WTC11 (cell line): ENCODE measurements around the gene LYPD6. TPM values are rescaled to one million over a fixed set of nuclear protein-coding genes. Genes with fewer than 3 reads are reported as not detected.

Experiments
- ATAC-seq: fragments of 200-7000 bp; cut with Tn5 transposase; 2 replicates; pipeline ENCODE4 v1.10.0; 2021; ENCODE audit warnings: mild to moderate bottlenecking, moderate library complexity
- CTCF ChIA-PET: fragments of 300-600 bp; sonication (Branson Sonifier 250); formaldehyde crosslinking; loops from one replicate; lab custom pipeline; 2021; ENCODE audit warnings: antibody characterized with exemption; lab: Charles Lee
- POLR2A ChIA-PET: fragments of 350-600 bp; sonication (Branson Sonifier 250); formaldehyde crosslinking; loops from one replicate; lab custom pipeline; 2021; ENCODE audit warnings: antibody characterized with exemption; lab: Charles Lee
- DNase-seq: peaks from one replicate; pipeline ENCODE4 v3.0.0; 2021; ENCODE audit warnings: low spot score
- H3K27ac Mint-ChIP-seq: 2 replicates; pipeline ENCODE4 v1.8.0; 2021; ENCODE audit warnings: mixed read lengths
- H3K27me3 Mint-ChIP-seq: 2 replicates; pipeline ENCODE4 v1.8.0; 2021; ENCODE audit warnings: low read depth, mild to moderate bottlenecking, moderate library complexity, mixed read lengths
- H3K36me3 Mint-ChIP-seq: 2 replicates; pipeline ENCODE4 v1.8.0; 2021; ENCODE audit warnings: mixed read lengths
- H3K4me1 Mint-ChIP-seq: 2 replicates; pipeline ENCODE4 v1.8.0; 2022; ENCODE audit warnings: mixed read lengths
- H3K4me3 Mint-ChIP-seq: 2 replicates; pipeline ENCODE4 v1.8.0; 2021; ENCODE audit warnings: mild to moderate bottlenecking, moderate library complexity, mixed read lengths
- H3K9me3 Mint-ChIP-seq: 2 replicates; pipeline ENCODE4 v1.8.0; 2021; ENCODE audit warnings: mixed read lengths
- AFF4 ChIP-seq: sonication (generic); formaldehyde crosslinking; IDR thresholded peaks from 2 replicates; pipeline ENCODE4 v1.8.1; 2023; ENCODE audit warnings: mild to moderate bottlenecking, missing genetic modification reagents, borderline replicate concordance
- AR ChIP-seq: fragments of 250-450 bp; sonication (Bioruptor Pico); IDR thresholded peaks from 2 replicates; pipeline ENCODE4 v1.9.0; 2021; ENCODE audit warnings: mild to moderate bottlenecking
- ATF1 ChIP-seq: sonication (generic); formaldehyde crosslinking; IDR thresholded peaks from 2 replicates; pipeline ENCODE4 v1.8.1; 2023; ENCODE audit warnings: mild to moderate bottlenecking, moderate library complexity, missing genetic modification reagents
- CTCF ChIP-seq: fragments of 200-600 bp; IDR thresholded peaks from 2 replicates; pipeline ENCODE4 v1.8.0; 2022; ENCODE audit warnings: antibody characterized with exemption
- E2F5 ChIP-seq: sonication (generic); formaldehyde crosslinking; IDR thresholded peaks from 2 replicates; pipeline ENCODE4 v1.8.1; 2022; ENCODE audit warnings: mild to moderate bottlenecking, moderate library complexity, missing genetic modification reagents
- ELF4 ChIP-seq: sonication (generic); formaldehyde crosslinking; IDR thresholded peaks from 2 replicates; pipeline ENCODE4 v1.8.1; 2022; ENCODE audit warnings: low read depth, mild to moderate bottlenecking, moderate library complexity, missing genetic modification reagents
- ESRRA ChIP-seq: sonication (generic); formaldehyde crosslinking; IDR thresholded peaks from 2 replicates; pipeline ENCODE4 v1.8.1; 2022; ENCODE audit warnings: mild to moderate bottlenecking, missing genetic modification reagents, borderline replicate concordance
- GABPB1 ChIP-seq: sonication (generic); formaldehyde crosslinking; IDR thresholded peaks from 2 replicates; pipeline ENCODE4 v1.8.1; 2023; ENCODE audit warnings: mild to moderate bottlenecking, missing genetic modification reagents
- IRF2 ChIP-seq: sonication (generic); formaldehyde crosslinking; IDR thresholded peaks from 2 replicates; pipeline ENCODE4 v1.8.0; 2022; ENCODE audit warnings: low read depth, missing genetic modification reagents, borderline replicate concordance
- MLX ChIP-seq: sonication (generic); formaldehyde crosslinking; IDR thresholded peaks from 2 replicates; pipeline ENCODE4 v1.8.1; 2023; ENCODE audit warnings: mild to moderate bottlenecking, missing genetic modification reagents, moderate library complexity
- MXD4 ChIP-seq: fragments of 250-450 bp; sonication (Bioruptor Pico); IDR thresholded peaks from 2 replicates; pipeline ENCODE4 v1.8.0; 2021; ENCODE audit warnings: mild to moderate bottlenecking, moderate library complexity, borderline replicate concordance
- PREB ChIP-seq: sonication (generic); formaldehyde crosslinking; IDR thresholded peaks from 2 replicates; pipeline ENCODE4 v1.8.1; 2022; ENCODE audit warnings: mild to moderate bottlenecking, missing genetic modification reagents, moderate library complexity, borderline replicate concordance
- ZSCAN18 ChIP-seq: fragments of 250-450 bp; sonication (Bioruptor Pico); IDR thresholded peaks from 2 replicates; pipeline ENCODE4 v2.1.2; 2022; ENCODE audit warnings: mild to moderate bottlenecking, moderate library complexity
- total RNA-seq: library from RNA; stranded (reverse); gene quantifications from 3 replicates; pipeline ENCODE4 v1.2.3, GENCODE V29; 2021

The LYPD6 gene
- total RNA-seq, 1 experiment from 2014 or later = 4.8 TPM

GRCh38 chr2:149346272-149346671, 15.9 kb downstream of the LYPD6 start (continued):
- TF ChIP-seq AR (CRISPR knock-in tag) (no peak), MXD4 (CRISPR knock-in tag) (no peak), IRF2 (CRISPR knock-in tag) (no peak), E2F5 (CRISPR knock-in tag) (no peak), GABPB1 (CRISPR knock-in tag) (no peak), ELF4 (no peak), ZSCAN18 (no peak), ESRRA (CRISPR knock-in tag) (no peak)

- Mint-ChIP-seq H3K27ac (no peak overlapping the region), H3K9me3 (no peaks in the 10 kb centered on the region), H3K36me3 (no peaks in the 10 kb centered on the region)
- TF ChIP-seq PREB (CRISPR knock-in tag) (no peak), AR (CRISPR knock-in tag) (no peak), AFF4 (CRISPR knock-in tag) (no peak), CTCF (no peak), ATF1 (CRISPR knock-in tag) (no peak), MLX (CRISPR knock-in tag) (no peak), GABPB1 (CRISPR knock-in tag) (no peak)
- TF ChIP-seq, all 79 proteins: peak for 0
- Mint-ChIP-seq H3K4me1 (no peaks in the 10 kb centered on the region), H3K4me3 (no peak overlapping the region), H3K27me3 (no peaks in the 10 kb centered on the region)
- CTCF ChIA-PET = no interaction called here
- no peak for ATAC-seq
- POLR2A ChIA-PET = no interaction called here
- DNase-seq = no peak
Measured at GRCh38 chr2:149348291-149348690, 17.9 kb downstream of the LYPD6 start.
